Lower leg skin (tissue), 4 donors: ENCODE measurements around the gene KLF6. TPM values are rescaled to one million over a fixed set of nuclear protein-coding genes. Genes with fewer than 3 reads are reported as not detected.
A peak's percentile ranks its signal among the peaks of the same experiment; 100 is the strongest.

Source experiments
- DNase-seq, 2 donors: peaks; one replicate each; pipeline ENCODE4 v3.0.0-alpha.2; 2019; ENCODE audit warnings: low spot score in 2 of 2
- H3K4me3 ChIP-seq: fragments of 200-600 bp; sonication (generic); 2 replicates; pipeline ENCODE4 v1.5.1; 2017; ENCODE audit warnings: mild to moderate bottlenecking, low read depth; ENCODE audit not compliant: poor library complexity, severe bottlenecking
- CTCF ChIP-seq, 3 donors: fragments of 450-650 bp; IDR thresholded peaks; one replicate each; pipeline ENCODE4 v1.5.1; 2016; ENCODE audit warnings: antibody characterized with exemption in 3 of 3, mild to moderate bottlenecking in 3 of 3, moderate library complexity in 2 of 3
- POLR2A ChIP-seq, 2 donors: fragments of 450-650 bp; IDR thresholded peaks; one replicate each; pipeline ENCODE4 v1.6.1; 2016 to 2017; ENCODE audit warnings: antibody characterized with exemption in 2 of 2, mild to moderate bottlenecking in 1 of 2, moderate library complexity in 1 of 2
- WGBS, 2 donors: methylation state at CpG; one replicate each; pipeline ENCODE4 v1.1.5; 2018; 5-methylcytosine and 5-hydroxymethylcytosine counted together
- intact Hi-C: fragments of 100-400 bp; cut with DNase I; formaldehyde crosslinking; loops from one replicate; pipeline ENCODE4 v1.15.0; 2023; ENCODE audit warnings: low total_unique reads
- total RNA-seq, 4 donors: library from RNA; depleted of rRNA; stranded (reverse); fragments of >200 nt; gene quantifications; one replicate each; pipeline ENCODE4 v1.1.0, GENCODE V29; 2016

Gene KLF6
- total RNA-seq, 4 donors from 2014 or later: 127 to 533 (median 179) TPM

- TF ChIP-seq CTCF (IDR thresholded peaks at IDR 0.05): no peak
- TF ChIP-seq POLR2A (IDR thresholded peaks at IDR 0.05): no peak
- intact Hi-C loops: no loop called here
- no peak for DNase-seq
- no peak overlapping the region for H3K4me3 ChIP-seq
- 69 to 77% methylated on average over 12 of the region's 12 CpGs for WGBS, 2 donors
Measured at GRCh38 chr10:3807928-3808496, 23.0 kb upstream of the KLF6 start.

GRCh38 chr10:3807211-3807927 is 22.4 kb upstream of the KLF6 start:
- DNase-seq: no peak
- intact Hi-C loops: no loop called here
- no peak overlapping the region for H3K4me3 ChIP-seq
- TF ChIP-seq POLR2A (IDR thresholded peaks at IDR 0.05) (no peak), CTCF (IDR thresholded peaks at IDR 0.05) (no peak)
- 76 to 85% methylated on average over 15 of the region's 15 CpGs for WGBS, 2 donors

GRCh38 chr10:3806603-3807002 is 21.6 kb upstream of the KLF6 start:
- DNase-seq: no peak
- H3K4me3 ChIP-seq: no peak overlapping the region
- 60 to 69% methylated on average over 5 of the region's 5 CpGs for WGBS, 2 donors
- intact Hi-C loops: no loop called here
- TF ChIP-seq CTCF (IDR thresholded peaks at IDR 0.05) (no peak), POLR2A (IDR thresholded peaks at IDR 0.05) (no peak)

DNA sequence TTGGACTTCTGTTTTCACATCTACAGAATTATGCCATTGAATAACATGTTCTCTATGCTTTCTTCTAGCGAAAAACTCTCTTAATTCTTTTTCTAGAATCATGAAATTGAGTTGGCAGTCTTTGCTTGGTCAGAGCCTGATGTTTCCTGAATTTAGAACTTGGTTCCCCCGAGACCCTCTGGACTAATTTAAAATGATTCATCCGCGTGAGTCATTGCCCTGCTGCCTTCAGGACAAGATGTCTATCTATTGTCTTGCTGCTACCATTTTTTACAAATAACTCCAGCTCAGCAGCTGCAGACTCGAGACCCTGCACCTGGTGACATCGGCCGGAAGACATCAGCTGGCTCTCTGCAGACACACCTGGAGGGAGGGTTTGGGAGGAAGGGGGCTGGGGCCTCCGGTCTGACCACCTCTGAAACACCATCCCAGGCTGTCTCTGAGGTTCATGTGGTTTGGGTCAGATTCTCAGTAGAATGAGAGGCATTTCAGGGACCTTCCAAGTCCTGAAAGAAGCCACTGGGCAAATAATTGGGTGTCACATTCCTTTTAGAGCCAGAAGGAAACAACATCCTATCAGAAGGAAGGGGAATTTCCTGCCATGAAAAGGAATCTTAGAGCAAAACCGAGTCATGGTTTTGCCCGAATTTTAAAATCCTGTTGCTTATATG is 20.9 kb upstream of the KLF6 start:
- intact Hi-C loops: no loop called here
- H3K4me3 ChIP-seq: no peak overlapping the region
- peak in 1 of 2 donors; percentile 75 for DNase-seq
- TF ChIP-seq CTCF (IDR thresholded peaks at IDR 0.05) (no peak), POLR2A (IDR thresholded peaks at IDR 0.05) (no peak)
- 30 to 43% methylated on average over 10 of the region's 10 CpGs for WGBS, 2 donors

- peak in 1 of 2 donors; percentile 81 for DNase-seq
- WGBS, 2 donors: 30 to 41% methylated on average over 7 of the region's 7 CpGs
- intact Hi-C loops: no loop called here
- no peak overlapping the region for H3K4me3 ChIP-seq
- TF ChIP-seq CTCF (IDR thresholded peaks at IDR 0.05) (no peak), POLR2A (IDR thresholded peaks at IDR 0.05) (no peak)
Measured at GRCh38 chr10:3805201-3805790, 20.3 kb upstream of the KLF6 start.
